SJCRH30 (cell line): Measurements from ENCODE around the gene DNAH2. TPM values are rescaled to one million over a fixed set of nuclear protein-coding genes. Genes with fewer than 3 reads are reported as not detected.

Source experiments
- DNase-seq, 2 experiments: peaks; one replicate each; pipeline ENCODE4 v3.0.0-alpha.2; 2015 to 2020
- H3K27ac ChIP-seq: fragments of 250-450 bp; sonication (Bioruptor Pico); 2 replicates; pipeline ENCODE4 v1.5.1; 2020; ENCODE audit warnings: mild to moderate bottlenecking, moderate library complexity
- H3K27me3 ChIP-seq: fragments of 250-450 bp; sonication (Bioruptor Pico); 2 replicates; pipeline ENCODE4 v1.5.1; 2020; ENCODE audit warnings: mild to moderate bottlenecking, moderate library complexity
- H3K36me3 ChIP-seq: fragments of 250-450 bp; sonication (Bioruptor Pico); 2 replicates; pipeline ENCODE4 v1.5.1; 2020; ENCODE audit warnings: mild to moderate bottlenecking, moderate library complexity
- H3K4me1 ChIP-seq: fragments of 250-450 bp; sonication (Bioruptor Pico); 2 replicates; pipeline ENCODE4 v1.5.1; 2020; ENCODE audit warnings: mild to moderate bottlenecking, moderate library complexity
- H3K4me3 ChIP-seq: fragments of 250-450 bp; sonication (Bioruptor Pico); 2 replicates; pipeline ENCODE4 v1.5.1; 2020; ENCODE audit warnings: mild to moderate bottlenecking, moderate library complexity
- H3K9me3 ChIP-seq: fragments of 250-450 bp; sonication (Bioruptor Pico); replicated peaks from 2 replicates; pipeline ENCODE4 v1.5.1; 2020; ENCODE audit warnings: mild to moderate bottlenecking, moderate library complexity
- total RNA-seq: library from RNA; depleted of rRNA; stranded (reverse); fragments of >200 nt; shearing (Covaris generic); gene quantifications from 2 replicates; pipeline ENCODE4 v1.2.3, GENCODE V29; 2014

Gene DNAH2
- total RNA-seq, 1 experiment from 2014 or later, result not detected

- Histone ChIP-seq H3K27ac (no peak overlapping the region), H3K9me3 (no peaks in the 10 kb centered on the region), H3K27me3 (no peaks in the 10 kb centered on the region), H3K4me3 (no peak overlapping the region), H3K36me3 (no peaks in the 10 kb centered on the region), H3K4me1 (no peaks in the 10 kb centered on the region)
- DNase-seq, result no peak
These were observed 15.5 kb downstream of the DNAH2 start for GRCh38 chr17:7732981-7733539.

- no peaks in the 10 kb centered on the region for H3K36me3 ChIP-seq
- no peaks in the 10 kb centered on the region for H3K9me3 ChIP-seq
- no peak overlapping the region for H3K4me3 ChIP-seq
- H3K27me3 ChIP-seq, result no peaks in the 10 kb centered on the region
- H3K27ac ChIP-seq, result no peak overlapping the region
- H3K4me1 ChIP-seq, result no peaks in the 10 kb centered on the region
- no peak for DNase-seq
These were observed 20.1 kb downstream of the DNAH2 start for GRCh38 chr17:7737601-7738000.

GRCh38 chr17:7739746-7740145 is 22.2 kb downstream of the DNAH2 start:
- DNase-seq, result no peak
- Histone ChIP-seq H3K4me3 (no peak overlapping the region), H3K27me3 (no peaks in the 10 kb centered on the region), H3K4me1 (no peaks in the 10 kb centered on the region), H3K9me3 (no peaks in the 10 kb centered on the region), H3K36me3 (no peaks in the 10 kb centered on the region), H3K27ac (no peak overlapping the region)

- H3K27me3 ChIP-seq, result no peaks in the 10 kb centered on the region
- H3K4me1 ChIP-seq, result no peaks in the 10 kb centered on the region
- no peak overlapping the region for H3K27ac ChIP-seq
- no peak for DNase-seq
- H3K36me3 ChIP-seq, result no peaks in the 10 kb centered on the region
- no peak overlapping the region for H3K4me3 ChIP-seq
- no peaks in the 10 kb centered on the region for H3K9me3 ChIP-seq
These were observed 23.0 kb downstream of the DNAH2 start for GRCh38 chr17:7740481-7741001.

- H3K27me3 ChIP-seq, result no peaks in the 10 kb centered on the region
These were observed 25.2 kb downstream of the DNAH2 start for GRCh38 chr17:7742729-7743128.

GRCh38 chr17:7744416-7744815 is 26.9 kb downstream of the DNAH2 start:
- Histone ChIP-seq H3K9me3 (no peaks in the 10 kb centered on the region), H3K27ac (no peak overlapping the region), H3K36me3 (no peaks in the 10 kb centered on the region), H3K27me3 (no peaks in the 10 kb centered on the region), H3K4me3 (no peak overlapping the region), H3K4me1 (peaks cover 6% of the 10 kb centered on the region; the same call in 1 of the 2 replicates)
- DNase-seq, result no peak

More at GRCh38 chr17:7742729-7743128, 25.2 kb downstream of the DNAH2 start:
- DNase-seq, result no peak
- H3K9me3 ChIP-seq, result no peaks in the 10 kb centered on the region
- peaks cover 3% of the 10 kb centered on the region; the same call in 1 of the 2 replicates for H3K4me1 ChIP-seq
- no peak overlapping the region for H3K4me3 ChIP-seq
- H3K36me3 ChIP-seq, result no peaks in the 10 kb centered on the region
- H3K27ac ChIP-seq, result no peak overlapping the region

GRCh38 chr17:7745748-7746470 is 28.4 kb downstream of the DNAH2 start:
- no peak overlapping the region for H3K4me3 ChIP-seq
- no peaks in the 10 kb centered on the region for H3K9me3 ChIP-seq
- DNase-seq, result peak; percentile 30 to 50
- no peak overlapping the region for H3K27ac ChIP-seq
- H3K27me3 ChIP-seq, result no peaks in the 10 kb centered on the region
- no peaks in the 10 kb centered on the region for H3K36me3 ChIP-seq
- H3K4me1 ChIP-seq, result peaks cover 6% of the 10 kb centered on the region; the same call in 1 of the 2 replicates

- Histone ChIP-seq H3K27ac (no peak overlapping the region), H3K4me1 (peaks cover 6% of the 10 kb centered on the region; the same call in 1 of the 2 replicates), H3K27me3 (no peaks in the 10 kb centered on the region), H3K36me3 (no peaks in the 10 kb centered on the region), H3K4me3 (no peak overlapping the region), H3K9me3 (no peaks in the 10 kb centered on the region)
- DNase-seq, result no peak
These were observed 30.1 kb downstream of the DNAH2 start for GRCh38 chr17:7747635-7748071.

GRCh38 chr17:7748076-7748775 is 30.7 kb downstream of the DNAH2 start:
- H3K4me3 ChIP-seq, result no peak overlapping the region
- DNase-seq, result no peak
- H3K9me3 ChIP-seq, result no peaks in the 10 kb centered on the region
- no peaks in the 10 kb centered on the region for H3K27me3 ChIP-seq
- H3K27ac ChIP-seq, result no peak overlapping the region
- H3K4me1 ChIP-seq, result peaks cover 6% of the 10 kb centered on the region; the same call in 1 of the 2 replicates
- H3K36me3 ChIP-seq, result no peaks in the 10 kb centered on the region

- no peaks in the 10 kb centered on the region for H3K27me3 ChIP-seq
These were observed 32.8 kb downstream of the DNAH2 start for GRCh38 chr17:7750321-7750821.

GRCh38 chr17:7754656-7755055 is 37.1 kb downstream of the DNAH2 start:
- no peak for DNase-seq
- no peaks in the 10 kb centered on the region for H3K36me3 ChIP-seq
- no peak overlapping the region for H3K27ac ChIP-seq

More at GRCh38 chr17:7750321-7750821, 32.8 kb downstream of the DNAH2 start:
- Histone ChIP-seq H3K27ac (no peak overlapping the region), H3K4me1 (peaks cover 6% of the 10 kb centered on the region; the same call in 1 of the 2 replicates), H3K4me3 (no peak overlapping the region), H3K9me3 (no peaks in the 10 kb centered on the region), H3K36me3 (no peaks in the 10 kb centered on the region)
- no peak for DNase-seq

GRCh38 chr17:7755095-7755890 is 37.7 kb downstream of the DNAH2 start:
- H3K9me3 ChIP-seq, result no peaks in the 10 kb centered on the region
- DNase-seq, result no peak
- H3K4me1 ChIP-seq, result no peaks in the 10 kb centered on the region
- no peaks in the 10 kb centered on the region for H3K27me3 ChIP-seq
- H3K4me3 ChIP-seq, result no peak overlapping the region
- no peaks in the 10 kb centered on the region for H3K36me3 ChIP-seq
- no peak overlapping the region for H3K27ac ChIP-seq

More at GRCh38 chr17:7754656-7755055, 37.1 kb downstream of the DNAH2 start:
- no peaks in the 10 kb centered on the region for H3K27me3 ChIP-seq
- no peak overlapping the region for H3K4me3 ChIP-seq
- H3K9me3 ChIP-seq, result no peaks in the 10 kb centered on the region
- H3K4me1 ChIP-seq, result no peaks in the 10 kb centered on the region

GRCh38 chr17:7756968-7757367 is 39.4 kb downstream of the DNAH2 start:
- DNase-seq, result no peak
- no peaks in the 10 kb centered on the region for H3K4me1 ChIP-seq
- H3K27ac ChIP-seq, result no peak overlapping the region
- no peaks in the 10 kb centered on the region for H3K36me3 ChIP-seq
- H3K9me3 ChIP-seq, result no peaks in the 10 kb centered on the region
- no peak overlapping the region for H3K4me3 ChIP-seq
- H3K27me3 ChIP-seq, result no peaks in the 10 kb centered on the region

GRCh38 chr17:7763919-7764318 is 46.4 kb downstream of the DNAH2 start:
- no peaks in the 10 kb centered on the region for H3K9me3 ChIP-seq
- no peak overlapping the region for H3K4me3 ChIP-seq
- no peak for DNase-seq
- no peaks in the 10 kb centered on the region for H3K27me3 ChIP-seq
- H3K27ac ChIP-seq, result no peak overlapping the region
- no peaks in the 10 kb centered on the region for H3K4me1 ChIP-seq
- no peaks in the 10 kb centered on the region for H3K36me3 ChIP-seq
